Endothelial cell of umbilical vein (primary cell): ENCODE data around the gene RGS8. TPM values are rescaled to one million over a fixed set of nuclear protein-coding genes. Genes with fewer than 3 reads are reported as not detected.

Experiments
- BruUV-seq: library from RNA; stranded (reverse); fragments of 400-500 nt; replicated peaks from 2 replicates; lab custom pipeline; 2021; lab: Mats Ljungman, UMichigan
- CTCF ChIA-PET: fragments of 300-600, 350-600 bp; sonication (Branson Sonifier 250); formaldehyde crosslinking; loops from one replicate; lab custom pipeline; 2021; ENCODE audit warnings: antibody characterized with exemption, inconsistent platforms; lab: Charles Lee
- POLR2A ChIA-PET: fragments of 300-600, 350-600 bp; sonication (Branson Sonifier 250); formaldehyde crosslinking; loops from one replicate; lab custom pipeline; 2021; ENCODE audit warnings: antibody characterized with exemption, inconsistent platforms; lab: Charles Lee
- DNase-seq: peaks from one replicate; pipeline ENCODE4 v3.0.0-alpha.2; 2011; ENCODE audit warnings: low read depth, low spot score
- FAIRE-seq: peaks from 2 replicates; lab custom pipeline; 2011; peaks lifted over from hg19 to GRCh38; lab: Jason Lieb, UNC
- H2AFZ ChIP-seq: 2 replicates; pipeline ENCODE4 v1.6.0; 2012; ENCODE audit warnings: low read depth, low read length, control low read depth, inconsistent platforms
- H3K27ac ChIP-seq: 2 replicates; pipeline ENCODE4 v1.5.1; 2011; ENCODE audit warnings: low read depth, mild to moderate bottlenecking, control low read depth, low read length, moderate library complexity; ENCODE audit not compliant: insufficient read depth
- H3K27me3 ChIP-seq, 2 experiments: 2 replicates each; pipeline versions ENCODE4 v1.6.0 to v1.6.1; 2011; ENCODE audit warnings: low read length in 2 of 2, mixed read lengths in 1 of 2; ENCODE audit not compliant: control insufficient read depth in 2 of 2, insufficient read depth in 2 of 2
- H3K36me3 ChIP-seq, 2 experiments: 2 replicates in 1 of 2; 3 replicates in 1 of 2; pipeline ENCODE4 v1.5.1; 2011; ENCODE audit warnings: low read length in 2 of 2, mild to moderate bottlenecking in 1 of 2, moderate library complexity in 1 of 2; ENCODE audit not compliant: control insufficient read depth in 2 of 2, insufficient read depth in 2 of 2; ENCODE audit errors: extremely low read depth in 1 of 2
- H3K4me1 ChIP-seq: 3 replicates; pipeline ENCODE4 v1.5.1; 2011; ENCODE audit warnings: mild to moderate bottlenecking, low read length; ENCODE audit not compliant: control insufficient read depth, insufficient read depth; ENCODE audit errors: extremely low read depth
- H3K4me2 ChIP-seq: 2 replicates; pipeline ENCODE4 v1.6.1; 2011; ENCODE audit warnings: low read length, control low read depth, mixed read lengths; ENCODE audit not compliant: insufficient read depth
- H3K4me3 ChIP-seq, 3 experiments: fragments of 200-600 bp in 1 of 3; sonication (generic), shearing (Covaris generic) in 1 of 3; replicated peaks in 1 of 3; 2 replicates each; pipeline ENCODE4 v1.5.1; 2011 to 2016; ENCODE audit warnings: control low read depth in 3 of 3, low read length in 3 of 3, mild to moderate bottlenecking in 2 of 3, inconsistent platforms in 1 of 3, low read depth in 1 of 3, moderate library complexity in 1 of 3; ENCODE audit not compliant: insufficient read depth in 1 of 3
- H3K79me2 ChIP-seq: 2 replicates; pipeline ENCODE4 v1.6.0; 2012; ENCODE audit warnings: low read length, inconsistent platforms; ENCODE audit not compliant: control insufficient read depth, insufficient read depth
- H3K9ac ChIP-seq: replicated peaks from 2 replicates; pipeline ENCODE3; 2011; ENCODE audit warnings: low read length, control low read depth; ENCODE audit not compliant: insufficient read depth; ENCODE audit errors: extremely low read depth
- H3K9me1 ChIP-seq: replicated peaks from 3 replicates; pipeline ENCODE4 v1.6.0; 2011; ENCODE audit warnings: mild to moderate bottlenecking, low read length; ENCODE audit not compliant: control insufficient read depth, insufficient read depth; ENCODE audit errors: extremely low read depth
- H3K9me3 ChIP-seq: replicated peaks from 2 replicates; pipeline ENCODE4 v1.5.1; 2012; ENCODE audit warnings: low read length, inconsistent platforms; ENCODE audit not compliant: control insufficient read depth, insufficient read depth
- H4K20me1 ChIP-seq: replicated peaks from 2 replicates; pipeline ENCODE3; 2011; ENCODE audit warnings: mild to moderate bottlenecking, low read length; ENCODE audit not compliant: control insufficient read depth, insufficient read depth; ENCODE audit errors: extremely low read depth
- EZH2 ChIP-seq: IDR thresholded peaks from 2 replicates; pipeline ENCODE4 v1.6.1; 2012; ENCODE audit warnings: borderline replicate concordance, low read depth, mild to moderate bottlenecking, moderate library complexity, low read length, inconsistent platforms; ENCODE audit not compliant: severe bottlenecking
- FOS ChIP-seq: IDR thresholded peaks from 2 replicates; pipeline ENCODE4 v1.6.1; 2011; ENCODE audit warnings: mild to moderate bottlenecking, low read length, moderate library complexity, borderline replicate concordance; ENCODE audit not compliant: insufficient read depth
- MAX ChIP-seq: IDR thresholded peaks from 2 replicates; pipeline ENCODE4 v1.6.1; 2011; ENCODE audit not compliant: insufficient read depth, insufficient read length
- POLR2A ChIP-seq: IDR thresholded peaks from 2 replicates; pipeline ENCODE4 v1.6.1; 2012; ENCODE audit warnings: low read depth, mild to moderate bottlenecking, control low read depth, low read length
- dilution Hi-C: fragments of 300-500 bp; cut with MboI; formaldehyde crosslinking; loops from one replicate; pipeline ENCODE4 v1.15.0; 2019; ENCODE audit warnings: low sequenced_read_pairs; ENCODE audit not compliant: extremely low pct_ligation_motif_present
- intact Hi-C: fragments of 100-400 bp; cut with micrococcal nuclease; formaldehyde crosslinking; loops from one replicate; pipeline ENCODE4 v1.10.0; 2022
- polyA plus RNA-seq, 4 experiments: library from polyadenylated mRNA; depleted of rRNA in 3 of 4; stranded (reverse) in 3 of 4; unstranded in 1 of 4; fragments of >200 nt; gene quantifications; 2 replicates each; pipeline versions ENCODE4 v1.2.1 to v1.2.3, GENCODE V29; 2011 to 2012; ENCODE audit warnings: missing spikeins in 1 of 4
- total RNA-seq: library from RNA; stranded (reverse); gene quantifications from 2 replicates; pipeline ENCODE4 v1.2.3, GENCODE V29; 2021
- TF ChIP-seq, protein P1 (sequence below), 2 donors: IDR thresholded peaks; 1 replicate in 1 of 2; 2 replicates in 1 of 2; pipeline ENCODE4 v1.5.1; 2011; ENCODE audit warnings: low read length in 2 of 2, mild to moderate bottlenecking in 2 of 2, moderate library complexity in 2 of 2, control low read depth in 1 of 2, inconsistent platforms in 1 of 2, low read depth in 1 of 2; ENCODE audit not compliant: insufficient read depth in 1 of 2; ENCODE audit errors: extremely low read depth in 1 of 2

The RGS8 gene
- total and polyA plus RNA-seq, 2 donors (not counting 3 experiments of a cell fraction or from before 2014, with no cell fraction given): not detected

GRCh38 chr1:182651339-182651724 lies 33.1 kb downstream of the RGS8 start:
- TF ChIP-seq POLR2A (no peak), EZH2 (no peak), MAX (no peak), FOS (no peak)
- TF ChIP-seq, protein P1, sequence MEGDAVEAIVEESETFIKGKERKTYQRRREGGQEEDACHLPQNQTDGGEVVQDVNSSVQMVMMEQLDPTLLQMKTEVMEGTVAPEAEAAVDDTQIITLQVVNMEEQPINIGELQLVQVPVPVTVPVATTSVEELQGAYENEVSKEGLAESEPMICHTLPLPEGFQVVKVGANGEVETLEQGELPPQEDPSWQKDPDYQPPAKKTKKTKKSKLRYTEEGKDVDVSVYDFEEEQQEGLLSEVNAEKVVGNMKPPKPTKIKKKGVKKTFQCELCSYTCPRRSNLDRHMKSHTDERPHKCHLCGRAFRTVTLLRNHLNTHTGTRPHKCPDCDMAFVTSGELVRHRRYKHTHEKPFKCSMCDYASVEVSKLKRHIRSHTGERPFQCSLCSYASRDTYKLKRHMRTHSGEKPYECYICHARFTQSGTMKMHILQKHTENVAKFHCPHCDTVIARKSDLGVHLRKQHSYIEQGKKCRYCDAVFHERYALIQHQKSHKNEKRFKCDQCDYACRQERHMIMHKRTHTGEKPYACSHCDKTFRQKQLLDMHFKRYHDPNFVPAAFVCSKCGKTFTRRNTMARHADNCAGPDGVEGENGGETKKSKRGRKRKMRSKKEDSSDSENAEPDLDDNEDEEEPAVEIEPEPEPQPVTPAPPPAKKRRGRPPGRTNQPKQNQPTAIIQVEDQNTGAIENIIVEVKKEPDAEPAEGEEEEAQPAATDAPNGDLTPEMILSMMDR (IDR thresholded peaks at IDR 0.05; ENCODE audit: extremely low read depth in 1 of 2, insufficient read depth in 1 of 2, low read depth in 1 of 2, low read length in 2 of 2): no peak
- Histone ChIP-seq H3K27ac (no peak overlapping the region), H3K36me3 (no peaks in the 10 kb centered on the region), H3K4me2 (no peak overlapping the region), H4K20me1 (no peaks in the 10 kb centered on the region), H3K4me3 (no peak overlapping the region), H3K9me3 (no peaks in the 10 kb centered on the region), H3K9me1 (no peaks in the 10 kb centered on the region), H2AFZ (no peak overlapping the region), H3K27me3 (no peaks in the 10 kb centered on the region), H3K4me1 (no peaks in the 10 kb centered on the region), H3K79me2 (no peaks in the 10 kb centered on the region), H3K9ac (no peak overlapping the region)
- DNase-seq (no peak), FAIRE-seq (no peak)
- POLR2A ChIA-PET: no interaction called here
- no TSS peak for BruUV-seq
- dilution Hi-C loops: no loop called here
- intact Hi-C loops: no loop called here
- CTCF ChIA-PET: no interaction called here
